K562 (cell line): ENCODE results near the gene EFHB. TPM values are rescaled to one million over a fixed set of nuclear protein-coding genes. Genes with fewer than 3 reads are reported as not detected.

ENCODE experiments used
- ASH1L ChIP-seq: fragments of 450-650 bp; IDR thresholded peaks from 2 replicates; pipeline ENCODE4 v1.6.1; 2018; ENCODE audit warnings: borderline replicate concordance, mild to moderate bottlenecking, low read depth; ENCODE audit not compliant: partially characterized antibody
- ATF1 ChIP-seq, 2 experiments: fragments of 450-650 bp in 1 of 2; IDR thresholded peaks; 2 replicates each; pipeline ENCODE4 v1.6.1; 2016; ENCODE audit warnings: missing compliant biosample characterization in 1 of 2, missing genetic modification characterization in 1 of 2
- BRF1 ChIP-seq: IDR thresholded peaks from 3 replicates; pipeline ENCODE4 v1.6.1; 2011; ENCODE audit warnings: borderline replicate concordance, mild to moderate bottlenecking; ENCODE audit not compliant: insufficient read length; ENCODE audit errors: extremely low read depth
- MECOM ChIP-seq: fragments of 250-450 bp; sonication (Bioruptor Pico); IDR thresholded peaks from 2 replicates; pipeline ENCODE4 v1.8.0; 2022; ENCODE audit warnings: inconsistent platforms
- NCOA4 ChIP-seq: fragments of 450-650 bp; IDR thresholded peaks from 2 replicates; pipeline ENCODE4 v1.6.1; 2018; ENCODE audit warnings: mild to moderate bottlenecking; ENCODE audit not compliant: partially characterized antibody
- SIX5 ChIP-seq, 2 experiments: IDR thresholded peaks; 2 replicates each; pipeline ENCODE4 v1.6.1; 2011; ENCODE audit warnings: low read length in 2 of 2, borderline replicate concordance in 1 of 2, low read depth in 1 of 2, mild to moderate bottlenecking in 1 of 2, moderate library complexity in 1 of 2; ENCODE audit not compliant: insufficient read depth in 1 of 2
- ZNF263 ChIP-seq: sonication (generic); formaldehyde crosslinking; IDR thresholded peaks from 2 replicates; pipeline ENCODE4 v1.8.0; 2022; ENCODE audit warnings: mild to moderate bottlenecking, missing genetic modification reagents, borderline replicate concordance
- polyA plus RNA-seq, 8 experiments: library from polyadenylated mRNA; depleted of rRNA in 4 of 8; stranded (reverse) in 5 of 8; unstranded in 3 of 8; fragments of >200 nt; fragmentation: Nextera tagmentation in 2 of 8; fragmentation: Illumina TruSeq in 1 of 8; extraction: Ambion mirVana in 2 of 8; extraction: Trizol in 1 of 8; gene quantifications; 2 replicates each; pipeline versions ENCODE4 v1.2.1 to v1.2.3, GENCODE V29; 2011 to 2014; ENCODE audit warnings: inconsistent platforms in 1 of 8, missing spikeins in 1 of 8
- total RNA-seq, 7 experiments: library from RNA; depleted of rRNA in 6 of 7; stranded (reverse); fragments of >200 nt in 6 of 7; fragmentation: Illumina TruSeq in 2 of 7; extraction: Trizol in 2 of 7; gene quantifications; 2 replicates each; pipeline versions ENCODE4 v1.2.1 to v1.2.3, GENCODE V29; 2011 to 2021; ENCODE audit warnings: low replicate concordance in 1 of 7
- TF ChIP-seq, protein P1 (sequence below): fragments of 450-650 bp; formaldehyde crosslinking; IDR thresholded peaks from 2 replicates; pipeline ENCODE4 v1.4.0; 2020; ENCODE audit warnings: mild to moderate bottlenecking, moderate library complexity
- TF ChIP-seq, protein P2 (sequence below): fragments of 450-650 bp; IDR thresholded peaks from 2 replicates; pipeline ENCODE4 v1.6.1; 2016; ENCODE audit warnings: antibody characterized with exemption
- TF ChIP-seq, protein P3 (sequence below): fragments of 450-650 bp; formaldehyde crosslinking; IDR thresholded peaks from 2 replicates; pipeline ENCODE4 v1.4.0; 2020; ENCODE audit warnings: mild to moderate bottlenecking, moderate library complexity
- TF ChIP-seq, protein P4 (sequence below): fragments of 250-450 bp; sonication (Bioruptor Pico); IDR thresholded peaks from 2 replicates; pipeline ENCODE4 v1.5.0; 2021

The EFHB gene
- total and polyA plus RNA-seq, 9 of the 15 experiments (the other 6 are each of a cell fraction or from before 2014, with no cell fraction given): 1.5 to 4.0 (median 1.8) TPM

DNA sequence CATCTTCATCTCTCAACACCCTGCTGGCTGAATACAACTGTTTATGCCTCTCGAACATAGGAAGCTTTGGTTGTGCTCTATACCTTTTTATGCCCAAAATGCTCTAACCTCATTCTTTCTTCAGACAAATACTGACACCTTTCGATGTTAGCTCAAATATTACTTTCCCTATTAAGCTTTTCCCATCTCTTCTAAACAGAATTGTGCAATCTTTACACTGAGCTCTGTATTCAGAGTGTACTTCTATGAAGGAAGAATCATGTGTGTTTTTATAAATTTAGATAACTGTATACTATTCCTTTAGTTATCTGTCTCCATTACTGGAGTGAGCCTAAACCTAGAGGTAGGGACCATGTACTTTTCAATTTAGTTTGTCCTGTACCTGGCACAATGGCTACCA is 1.6 kb downstream of the EFHB start (continued):
- TF ChIP-seq, protein P1, sequence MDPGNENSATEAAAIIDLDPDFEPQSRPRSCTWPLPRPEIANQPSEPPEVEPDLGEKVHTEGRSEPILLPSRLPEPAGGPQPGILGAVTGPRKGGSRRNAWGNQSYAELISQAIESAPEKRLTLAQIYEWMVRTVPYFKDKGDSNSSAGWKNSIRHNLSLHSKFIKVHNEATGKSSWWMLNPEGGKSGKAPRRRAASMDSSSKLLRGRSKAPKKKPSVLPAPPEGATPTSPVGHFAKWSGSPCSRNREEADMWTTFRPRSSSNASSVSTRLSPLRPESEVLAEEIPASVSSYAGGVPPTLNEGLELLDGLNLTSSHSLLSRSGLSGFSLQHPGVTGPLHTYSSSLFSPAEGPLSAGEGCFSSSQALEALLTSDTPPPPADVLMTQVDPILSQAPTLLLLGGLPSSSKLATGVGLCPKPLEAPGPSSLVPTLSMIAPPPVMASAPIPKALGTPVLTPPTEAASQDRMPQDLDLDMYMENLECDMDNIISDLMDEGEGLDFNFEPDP (CRISPR knock-in tag): no peak
- TF ChIP-seq, protein P2, sequence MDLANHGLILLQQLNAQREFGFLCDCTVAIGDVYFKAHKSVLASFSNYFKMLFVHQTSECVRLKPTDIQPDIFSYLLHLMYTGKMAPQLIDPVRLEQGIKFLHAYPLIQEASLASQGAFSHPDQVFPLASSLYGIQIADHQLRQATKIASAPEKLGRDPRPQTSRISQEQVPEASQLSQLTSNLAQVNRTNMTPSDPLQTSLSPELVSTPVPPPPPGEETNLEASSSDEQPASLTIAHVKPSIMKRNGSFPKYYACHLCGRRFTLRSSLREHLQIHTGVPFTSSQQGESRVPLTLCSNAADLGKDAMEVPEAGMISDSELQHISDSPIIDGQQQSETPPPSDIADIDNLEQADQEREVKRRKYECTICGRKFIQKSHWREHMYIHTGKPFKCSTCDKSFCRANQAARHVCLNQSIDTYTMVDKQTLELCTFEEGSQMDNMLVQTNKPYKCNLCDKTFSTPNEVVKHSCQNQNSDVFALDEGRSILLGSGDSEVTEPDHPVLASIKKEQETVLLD: no peak
- TF ChIP-seq ATF1 (CRISPR knock-in tag; IDR thresholded peaks at IDR 0.05) (no peak), ATF1 (tag; IDR thresholded peaks at IDR 0.05) (no peak), ASH1L (no peak), BRF1 (no peak), MECOM (no peak), NCOA4 (no peak), SIX5 (IDR thresholded peaks at IDR 0.05; ENCODE audit: borderline replicate concordance in 1 of 2, insufficient read depth in 1 of 2, low read depth in 1 of 2, low read length in 2 of 2) (no peak), ZNF263 (no peak)
- TF ChIP-seq, protein P3, sequence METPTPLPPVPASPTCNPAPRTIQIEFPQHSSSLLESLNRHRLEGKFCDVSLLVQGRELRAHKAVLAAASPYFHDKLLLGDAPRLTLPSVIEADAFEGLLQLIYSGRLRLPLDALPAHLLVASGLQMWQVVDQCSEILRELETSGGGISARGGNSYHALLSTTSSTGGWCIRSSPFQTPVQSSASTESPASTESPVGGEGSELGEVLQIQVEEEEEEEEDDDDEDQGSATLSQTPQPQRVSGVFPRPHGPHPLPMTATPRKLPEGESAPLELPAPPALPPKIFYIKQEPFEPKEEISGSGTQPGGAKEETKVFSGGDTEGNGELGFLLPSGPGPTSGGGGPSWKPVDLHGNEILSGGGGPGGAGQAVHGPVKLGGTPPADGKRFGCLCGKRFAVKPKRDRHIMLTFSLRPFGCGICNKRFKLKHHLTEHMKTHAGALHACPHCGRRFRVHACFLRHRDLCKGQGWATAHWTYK (CRISPR knock-in tag): no peak
- TF ChIP-seq, protein P4, sequence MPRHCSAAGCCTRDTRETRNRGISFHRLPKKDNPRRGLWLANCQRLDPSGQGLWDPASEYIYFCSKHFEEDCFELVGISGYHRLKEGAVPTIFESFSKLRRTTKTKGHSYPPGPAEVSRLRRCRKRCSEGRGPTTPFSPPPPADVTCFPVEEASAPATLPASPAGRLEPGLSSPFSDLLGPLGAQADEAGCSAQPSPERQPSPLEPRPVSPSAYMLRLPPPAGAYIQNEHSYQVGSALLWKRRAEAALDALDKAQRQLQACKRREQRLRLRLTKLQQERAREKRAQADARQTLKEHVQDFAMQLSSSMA: no peak
